ENCODE data around the gene CAMK2N1. TPM values are rescaled to one million over a fixed set of nuclear protein-coding genes. Genes with fewer than 3 reads are reported as not detected.
"Not testable (repeated sequence)": the region's sequence is repeated elsewhere in the genome, so short reads cannot be mapped to it uniquely, and the experiment has no call there.

CAMK2N1 gene
- total RNA-seq, 1 donor = 0.36 TPM

DNA sequence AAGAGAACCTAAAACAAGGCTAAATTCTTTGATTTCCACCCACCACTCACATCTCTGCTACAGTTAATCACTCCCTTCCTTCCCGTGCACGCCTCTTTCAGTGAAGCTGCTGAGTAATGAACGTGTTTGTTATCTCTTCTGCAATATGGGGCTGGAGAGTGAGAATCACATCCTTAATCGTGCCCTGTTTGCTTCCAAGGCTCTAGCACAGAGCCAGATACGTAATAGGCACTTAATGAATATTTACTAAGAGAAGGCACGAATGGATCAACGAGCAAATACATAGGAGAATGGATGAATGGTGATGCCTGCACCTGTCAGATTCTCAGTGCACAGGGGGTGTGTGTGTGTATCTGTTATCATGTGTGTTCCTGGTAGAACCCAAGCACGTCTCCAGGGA, 44.3 kb upstream of the CAMK2N1 start:
- DNase-seq (ENCODE audit: insufficient read length, low spot score, missing footprints) = no peak
- Histone ChIP-seq H4K20me1 (ENCODE audit: insufficient read depth, low read length) (no peaks in the 10 kb centered on the region), H3K79me2 (ENCODE audit: insufficient read depth, low read length) (no peaks in the 10 kb centered on the region), H3K27ac (ENCODE audit: low read depth, low read length) (no peak overlapping the region), H3K27me3 (ENCODE audit: insufficient read depth, low read length) (peaks cover 75% of the 10 kb centered on the region), H3K9me3 (ENCODE audit: low read depth, low read length) (peaks cover 4% of the 10 kb centered on the region), H3K4me3 (ENCODE audit: insufficient read depth, low read length) (no peak overlapping the region), H3K4me1 (ENCODE audit: insufficient read depth, low read length) (no peaks in the 10 kb centered on the region), H2AFZ (ENCODE audit: low read length) (no peak overlapping the region), H3K4me2 (ENCODE audit: insufficient read depth, low read length) (no peak overlapping the region), H3K36me3 (ENCODE audit: insufficient read depth, low read length) (no peaks in the 10 kb centered on the region)
- TF ChIP-seq, protein P1, sequence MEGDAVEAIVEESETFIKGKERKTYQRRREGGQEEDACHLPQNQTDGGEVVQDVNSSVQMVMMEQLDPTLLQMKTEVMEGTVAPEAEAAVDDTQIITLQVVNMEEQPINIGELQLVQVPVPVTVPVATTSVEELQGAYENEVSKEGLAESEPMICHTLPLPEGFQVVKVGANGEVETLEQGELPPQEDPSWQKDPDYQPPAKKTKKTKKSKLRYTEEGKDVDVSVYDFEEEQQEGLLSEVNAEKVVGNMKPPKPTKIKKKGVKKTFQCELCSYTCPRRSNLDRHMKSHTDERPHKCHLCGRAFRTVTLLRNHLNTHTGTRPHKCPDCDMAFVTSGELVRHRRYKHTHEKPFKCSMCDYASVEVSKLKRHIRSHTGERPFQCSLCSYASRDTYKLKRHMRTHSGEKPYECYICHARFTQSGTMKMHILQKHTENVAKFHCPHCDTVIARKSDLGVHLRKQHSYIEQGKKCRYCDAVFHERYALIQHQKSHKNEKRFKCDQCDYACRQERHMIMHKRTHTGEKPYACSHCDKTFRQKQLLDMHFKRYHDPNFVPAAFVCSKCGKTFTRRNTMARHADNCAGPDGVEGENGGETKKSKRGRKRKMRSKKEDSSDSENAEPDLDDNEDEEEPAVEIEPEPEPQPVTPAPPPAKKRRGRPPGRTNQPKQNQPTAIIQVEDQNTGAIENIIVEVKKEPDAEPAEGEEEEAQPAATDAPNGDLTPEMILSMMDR (IDR thresholded peaks at IDR 0.05; ENCODE audit: extremely low read depth, low read depth, low read length) = no peak

- H3K27ac ChIP-seq (ENCODE audit: low read depth, low read length) = no peak overlapping the region
- DNase-seq (ENCODE audit: insufficient read length, low spot score, missing footprints) = no peak
- no peak overlapping the region for H2AFZ ChIP-seq (ENCODE audit: low read length)
- H3K27me3 ChIP-seq (ENCODE audit: insufficient read depth, low read length) = peaks cover 62% of the 10 kb centered on the region
- H3K79me2 ChIP-seq (ENCODE audit: insufficient read depth, low read length) = no peaks in the 10 kb centered on the region
- H4K20me1 ChIP-seq (ENCODE audit: insufficient read depth, low read length) = no peaks in the 10 kb centered on the region
- no peaks in the 10 kb centered on the region for H3K36me3 ChIP-seq (ENCODE audit: insufficient read depth, low read length)
- H3K4me3 ChIP-seq (ENCODE audit: insufficient read depth, low read length) = no peak overlapping the region
- H3K4me1 ChIP-seq (ENCODE audit: insufficient read depth, low read length) = no peaks in the 10 kb centered on the region
- H3K9me3 ChIP-seq (ENCODE audit: low read depth, low read length) = peaks cover 4% of the 10 kb centered on the region
- no peak overlapping the region for H3K4me2 ChIP-seq (ENCODE audit: insufficient read depth, low read length)
- TF ChIP-seq, protein P1 (IDR thresholded peaks at IDR 0.05; ENCODE audit: extremely low read depth, low read depth, low read length) = no peak
Measured at GRCh38 chr1:20528221-20528620, 42.2 kb upstream of the CAMK2N1 start.

- no peak for DNase-seq (ENCODE audit: insufficient read length, low spot score, missing footprints)
- no peaks in the 10 kb centered on the region for H3K4me1 ChIP-seq (ENCODE audit: insufficient read depth, low read length)
- peaks cover 4% of the 10 kb centered on the region for H3K9me3 ChIP-seq (ENCODE audit: low read depth, low read length)
- no peaks in the 10 kb centered on the region for H4K20me1 ChIP-seq (ENCODE audit: insufficient read depth, low read length)
- H3K27me3 ChIP-seq (ENCODE audit: insufficient read depth, low read length) = peaks cover 56% of the 10 kb centered on the region
- no peak overlapping the region for H2AFZ ChIP-seq (ENCODE audit: low read length)
- H3K27ac ChIP-seq (ENCODE audit: low read depth, low read length) = no peak overlapping the region
- no peak overlapping the region for H3K4me2 ChIP-seq (ENCODE audit: insufficient read depth, low read length)
- TF ChIP-seq, protein P1 (IDR thresholded peaks at IDR 0.05; ENCODE audit: extremely low read depth, low read depth, low read length) = no peak
- H3K79me2 ChIP-seq (ENCODE audit: insufficient read depth, low read length) = no peaks in the 10 kb centered on the region
- no peaks in the 10 kb centered on the region for H3K36me3 ChIP-seq (ENCODE audit: insufficient read depth, low read length)
- no peak overlapping the region for H3K4me3 ChIP-seq (ENCODE audit: insufficient read depth, low read length)
Measured at GRCh38 chr1:20526267-20526666, 40.3 kb upstream of the CAMK2N1 start.

- Histone ChIP-seq H3K4me1 (ENCODE audit: insufficient read depth, low read length) (no peaks in the 10 kb centered on the region), H3K27ac (ENCODE audit: low read depth, low read length) (no peak overlapping the region), H3K79me2 (ENCODE audit: insufficient read depth, low read length) (no peaks in the 10 kb centered on the region), H3K27me3 (ENCODE audit: insufficient read depth, low read length) (peaks cover 18% of the 10 kb centered on the region), H3K36me3 (ENCODE audit: insufficient read depth, low read length) (no peaks in the 10 kb centered on the region), H3K4me3 (ENCODE audit: insufficient read depth, low read length) (no peak overlapping the region), H3K9me3 (ENCODE audit: low read depth, low read length) (no peaks in the 10 kb centered on the region), H2AFZ (ENCODE audit: low read length) (peak overlapping the region; percentile 82), H4K20me1 (ENCODE audit: insufficient read depth, low read length) (no peaks in the 10 kb centered on the region), H3K4me2 (ENCODE audit: insufficient read depth, low read length) (peak overlapping the region; percentile 73)
- TF ChIP-seq, protein P1 (IDR thresholded peaks at IDR 0.05; ENCODE audit: extremely low read depth, low read depth, low read length) = peak; percentile 97
- DNase-seq (ENCODE audit: insufficient read length, low spot score, missing footprints) = peak; percentile 64
Measured at GRCh38 chr1:20521960-20522861, 36.2 kb upstream of the CAMK2N1 start.

DNA sequence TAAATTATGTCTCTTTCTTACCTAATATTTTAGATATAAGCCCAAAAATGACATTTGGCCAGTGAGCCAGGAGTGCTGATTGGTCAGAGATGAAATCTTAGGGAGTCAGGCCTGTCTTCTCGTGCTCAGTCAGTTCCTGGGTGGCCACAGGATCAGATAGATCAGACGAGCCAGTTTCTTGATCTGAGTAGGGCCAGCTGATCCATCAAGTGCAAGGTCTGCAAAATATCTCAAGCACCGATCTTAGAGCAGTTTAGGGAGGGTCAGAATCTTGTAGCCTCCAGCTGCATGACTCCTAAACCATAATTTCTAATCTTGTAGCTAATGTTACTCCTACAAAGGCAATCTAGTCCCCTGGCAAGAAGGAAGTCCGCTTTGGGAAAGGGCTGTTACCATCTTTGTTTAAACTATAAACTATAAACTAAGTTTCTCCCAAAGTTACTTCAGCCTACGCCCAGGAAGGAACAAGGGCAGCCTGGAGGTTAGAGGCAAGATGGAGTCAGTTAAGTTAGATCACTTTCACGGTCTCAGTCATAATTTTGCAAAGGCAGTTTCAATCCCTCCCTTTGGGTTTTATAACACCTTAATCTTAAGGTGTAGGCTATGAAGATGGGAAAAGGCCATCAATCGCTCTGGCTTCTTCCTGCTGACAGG, 33.7 kb upstream of the CAMK2N1 start:
- H2AFZ ChIP-seq (ENCODE audit: low read length); H3K27me3 ChIP-seq (ENCODE audit: insufficient read depth, low read length); H3K27ac ChIP-seq (ENCODE audit: low read depth, low read length): not testable (repeated sequence)

More for the DNA sequence above, 33.7 kb upstream of the CAMK2N1 start:
- H3K36me3 ChIP-seq (ENCODE audit: insufficient read depth, low read length); H3K79me2 ChIP-seq (ENCODE audit: insufficient read depth, low read length); H3K9me3 ChIP-seq (ENCODE audit: low read depth, low read length); H3K4me3 ChIP-seq (ENCODE audit: insufficient read depth, low read length); H3K4me2 ChIP-seq (ENCODE audit: insufficient read depth, low read length); H3K4me1 ChIP-seq (ENCODE audit: insufficient read depth, low read length); H4K20me1 ChIP-seq (ENCODE audit: insufficient read depth, low read length); DNase-seq (ENCODE audit: insufficient read length, low spot score, missing footprints): not testable (repeated sequence)
